Right kidney (tissue), 9 donors: ENCODE results near the gene TAS2R5.
"Not testable (repeated sequence)": the region's sequence is repeated elsewhere in the genome, so short reads cannot be mapped to it uniquely, and the experiment has no call there.

ENCODE experiments used
- DNase-seq: peaks from one replicate; pipeline ENCODE4 v3.0.0-alpha.2; 2016
- long read RNA-seq, 8 donors: transcript quantifications; one replicate each; lab custom pipeline, GENCODE V29; 2026

The TAS2R5 gene, protein sequence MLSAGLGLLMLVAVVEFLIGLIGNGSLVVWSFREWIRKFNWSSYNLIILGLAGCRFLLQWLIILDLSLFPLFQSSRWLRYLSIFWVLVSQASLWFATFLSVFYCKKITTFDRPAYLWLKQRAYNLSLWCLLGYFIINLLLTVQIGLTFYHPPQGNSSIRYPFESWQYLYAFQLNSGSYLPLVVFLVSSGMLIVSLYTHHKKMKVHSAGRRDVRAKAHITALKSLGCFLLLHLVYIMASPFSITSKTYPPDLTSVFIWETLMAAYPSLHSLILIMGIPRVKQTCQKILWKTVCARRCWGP
- long read RNA-seq, donor 1, partial matches to known transcripts = 0 of 1 reads
- long read RNA-seq, donor 1, other reads (novel, unspliced or antisense) = 0 of 1 reads
- long read RNA-seq, donor 2, partial matches to known transcripts = 0 of 1 reads
- long read RNA-seq, donor 2, other reads (novel, unspliced or antisense) = 0 of 1 reads
- long read RNA-seq, donor 3, partial matches to known transcripts = 0 of 2 reads
- long read RNA-seq, donor 3, other reads (novel, unspliced or antisense) = 0 of 2 reads
- long read RNA-seq, donor 4, transcript TAS2R5-201 (1 exons, 1,151 nt) = major isoform, 7 of 7 reads
- long read RNA-seq, donor 4, partial matches to known transcripts = 0 of 7 reads
- long read RNA-seq, donor 4, other reads (novel, unspliced or antisense) = 0 of 7 reads
- long read RNA-seq, donor 5, partial matches to known transcripts = 0 of 2 reads
- long read RNA-seq, donor 5, other reads (novel, unspliced or antisense) = 0 of 2 reads
- long read RNA-seq, donor 6, partial matches to known transcripts = 0 of 1 reads
- long read RNA-seq, donor 6, other reads (novel, unspliced or antisense) = 0 of 1 reads
- long read RNA-seq, donor 7, partial matches to known transcripts = 0 of 1 reads
- long read RNA-seq, donor 7, other reads (novel, unspliced or antisense) = 0 of 1 reads
- long read RNA-seq, donor 8 = 0 reads

DNA sequence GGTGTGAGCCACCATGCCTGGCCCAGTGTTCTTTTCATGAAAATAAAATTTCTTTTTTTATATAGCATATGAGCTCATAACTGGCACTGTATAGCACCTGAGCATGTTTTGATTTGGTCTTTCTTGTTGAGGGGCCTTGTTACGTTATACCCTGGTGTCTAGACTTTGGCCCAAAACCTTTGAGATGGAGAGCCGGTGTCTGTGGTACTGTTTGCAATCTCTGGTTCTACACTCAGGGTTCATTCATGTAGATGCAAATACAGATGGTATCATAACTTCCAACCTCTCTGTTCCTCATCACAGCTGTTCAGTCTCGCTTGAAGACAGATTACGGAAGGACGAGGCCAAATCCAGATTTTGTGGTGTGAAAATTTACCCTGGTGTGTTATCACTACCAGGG is at the start of gene TAS2R5:
TAS2R5 (plus strand) TSS at position 301 of the 400 bp plus-strand sequence. CDS start 145 bp downstream, outside the sequence.
- no peak for DNase-seq

GRCh38 chr7:141742229-141742628 is 47.8 kb upstream of the TAS2R5 start:
- DNase-seq = no peak

GRCh38 chr7:141744131-141744530 is 45.9 kb upstream of the TAS2R5 start:
- DNase-seq = no peak

DNA sequence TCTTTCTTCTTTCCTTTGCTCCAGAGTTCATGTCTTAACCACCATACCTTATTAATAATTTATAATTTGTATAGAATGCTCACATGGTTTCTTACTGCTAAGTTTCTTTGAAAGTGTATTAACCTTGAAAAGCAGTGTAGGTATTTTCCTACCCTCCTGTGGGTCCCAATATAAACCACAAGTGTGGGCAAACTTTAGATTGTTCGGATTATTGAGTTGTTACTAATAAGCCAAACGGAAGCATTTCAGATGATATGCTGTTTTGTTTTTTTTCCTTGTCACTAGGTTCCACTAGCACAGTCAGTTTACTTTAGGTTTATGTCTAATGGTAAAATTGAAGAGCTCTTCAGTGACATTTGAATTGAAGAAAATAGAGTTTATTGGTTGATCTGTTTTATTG is 41.6 kb upstream of the TAS2R5 start:
- no peak for DNase-seq

DNA sequence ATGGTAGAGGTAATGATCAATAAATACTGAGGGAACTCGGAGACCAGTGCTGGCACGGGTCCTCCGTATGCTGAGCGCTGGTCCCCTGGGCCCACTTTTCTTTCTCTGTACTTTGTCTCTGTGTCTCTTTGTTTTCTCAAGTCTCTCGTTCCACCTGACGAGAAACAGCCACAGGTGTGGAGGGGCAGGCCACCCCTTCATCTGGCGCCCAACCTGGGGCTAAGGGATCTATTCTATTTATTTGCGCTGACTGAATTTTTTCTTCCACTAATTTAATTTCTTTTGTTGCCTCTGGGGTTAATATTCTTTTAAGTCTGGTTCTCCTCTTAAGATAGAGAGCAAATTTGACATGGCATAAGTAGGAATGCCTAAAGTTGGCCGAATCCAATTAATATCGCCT is 38.1 kb upstream of the TAS2R5 start:
- not testable (repeated sequence) for DNase-seq

DNA sequence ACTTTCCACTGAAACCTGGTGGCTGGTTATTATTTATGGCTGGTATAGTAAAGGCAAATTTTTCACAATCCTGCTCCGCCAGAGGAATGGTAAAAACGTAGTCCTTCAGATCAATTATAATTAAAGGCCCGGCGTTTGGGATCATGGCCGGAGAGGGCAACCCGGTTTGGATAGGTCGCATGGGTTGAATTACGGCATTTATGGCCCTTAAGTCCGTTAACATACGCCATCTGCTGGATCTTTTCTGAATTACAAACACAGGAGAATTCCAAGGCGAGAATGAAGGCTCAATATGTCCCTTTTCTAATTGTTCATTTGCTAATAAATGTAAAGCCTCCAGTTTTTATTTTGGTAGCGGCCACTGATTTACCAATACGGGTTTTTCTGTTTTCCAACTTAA is 37.4 kb upstream of the TAS2R5 start:
- DNase-seq = no peak

DNA sequence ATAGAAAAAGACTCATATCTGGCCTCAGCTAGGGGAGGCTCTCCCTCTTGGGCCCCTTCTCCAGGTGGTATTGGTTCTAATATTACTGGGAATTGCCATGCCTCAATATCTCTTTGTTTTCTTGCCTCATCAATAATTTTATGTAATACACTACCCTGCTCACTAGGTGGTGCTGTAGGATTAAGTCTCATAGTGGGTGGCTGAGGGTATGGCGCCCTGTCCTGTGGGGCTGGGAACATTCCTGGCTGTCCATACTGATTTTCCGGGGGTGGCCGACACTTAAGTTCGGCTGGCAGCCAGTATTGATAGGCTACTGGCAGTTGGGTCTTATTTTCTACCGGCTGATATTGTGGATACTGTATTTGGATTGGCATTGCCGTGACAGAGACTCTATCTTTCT is 35.1 kb upstream of the TAS2R5 start:
- DNase-seq = no peak

- DNase-seq = no peak
Measured at GRCh38 chr7:141763797-141764196, 26.2 kb upstream of the TAS2R5 start, which contains the start of gene TAS2R3. Gene TAS2R3, plus strand, starts transcription at chr7:141764097. Its CDS starts 62 bp downstream, at chr7:141764159.

DNA sequence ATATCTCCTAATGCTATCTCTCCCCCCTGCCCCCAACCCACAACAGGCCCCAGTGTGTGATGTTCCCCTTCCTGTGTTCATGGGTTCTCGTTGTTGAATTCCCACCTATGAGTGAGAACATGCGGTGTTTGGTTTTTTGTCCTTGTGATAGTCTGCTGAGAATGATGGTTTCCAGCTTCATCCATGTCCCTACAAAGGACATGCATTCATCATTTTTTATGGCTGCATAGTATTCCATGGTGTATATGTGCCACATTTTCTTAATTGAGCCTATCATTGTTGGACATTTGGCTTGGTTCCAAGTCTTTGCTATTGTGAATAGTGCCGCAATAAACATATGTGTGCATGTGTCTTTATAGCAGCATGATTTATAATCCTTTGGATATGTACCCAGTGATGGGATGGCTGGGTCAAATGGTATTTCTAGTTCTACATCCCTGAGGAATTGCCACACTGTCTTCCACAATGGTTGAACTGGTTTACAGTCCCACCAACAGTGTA is 19.9 kb upstream of the TAS2R5 start:
- DNase-seq = not testable (repeated sequence)

DNA sequence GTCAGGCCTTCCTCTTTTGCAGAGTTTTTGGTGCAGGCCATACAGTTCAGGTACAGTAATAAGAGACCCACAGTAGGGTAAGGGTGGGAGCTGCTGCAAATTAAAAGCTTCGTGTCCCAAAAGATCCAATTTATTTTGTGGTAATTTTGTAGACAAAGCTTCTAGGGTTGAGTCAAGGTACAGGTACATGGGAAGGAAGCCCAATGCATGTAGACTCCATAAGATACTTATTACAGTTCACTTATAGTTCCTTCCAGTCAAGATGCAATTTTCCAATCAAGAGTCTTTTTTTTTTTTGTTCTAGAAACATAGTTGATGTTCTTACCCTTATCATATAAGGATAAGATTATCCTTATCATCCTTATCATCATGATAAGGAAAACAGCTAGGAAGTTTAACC is 13.6 kb upstream of the TAS2R5 start, which contains the start of gene TAS2R4:
TAS2R4 (plus strand) TSS at position 301 of the 400 bp plus-strand sequence. CDS start 1,815 bp downstream, outside the sequence.
- DNase-seq = no peak

GRCh38 chr7:141785706-141786552 is 4.1 kb upstream of the TAS2R5 start:
- peak; percentile 6 for DNase-seq

DNA sequence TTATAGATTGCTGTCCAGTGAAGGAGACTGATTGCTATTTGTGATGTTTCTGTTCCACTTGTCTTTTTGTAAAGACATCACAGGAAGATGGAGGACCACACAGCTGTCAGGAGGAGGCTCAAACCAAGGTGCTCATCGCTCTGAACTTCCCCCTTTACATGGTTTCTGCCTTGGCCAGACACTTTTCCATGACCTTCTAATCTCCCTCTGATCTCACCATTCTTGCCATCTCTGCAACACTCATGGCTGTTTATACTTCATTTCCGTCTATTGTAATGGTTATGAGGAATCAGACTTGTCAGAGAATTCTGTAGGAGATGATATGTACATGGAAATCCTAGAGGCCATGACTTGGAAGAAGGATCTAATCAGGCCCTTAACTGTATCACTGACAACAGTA is 1.7 kb upstream of the TAS2R5 start:
- DNase-seq = no peak

- DNase-seq = no peak
Measured at GRCh38 chr7:141792526-141792925, 2.5 kb downstream of the TAS2R5 start.

DNA sequence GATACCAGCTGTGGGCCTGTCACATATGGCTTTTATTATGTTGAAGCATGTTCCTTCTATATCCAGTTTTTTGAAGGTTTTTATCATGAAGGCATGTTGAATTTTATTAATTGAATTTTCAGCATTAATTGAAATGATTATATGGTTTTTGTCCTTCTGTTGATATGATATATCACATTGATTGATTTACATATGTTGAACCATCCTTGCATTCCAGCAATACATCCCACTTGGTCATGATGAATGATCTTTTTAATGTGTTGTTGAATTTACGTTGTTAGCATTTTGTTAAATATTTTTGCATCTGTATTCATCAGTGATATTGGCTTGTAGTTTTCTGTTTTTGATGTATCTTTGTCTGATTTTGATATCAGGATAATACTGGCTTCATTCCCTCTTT is 30.1 kb downstream of the TAS2R5 start:
- no peak for DNase-seq

GRCh38 chr7:141822432-141822831 is 32.4 kb downstream of the TAS2R5 start:
- DNase-seq = not testable (repeated sequence)

GRCh38 chr7:141837683-141838082 is 47.7 kb downstream of the TAS2R5 start:
- DNase-seq = no peak

- DNase-seq = no peak
Measured at GRCh38 chr7:141838581-141838980, 48.6 kb downstream of the TAS2R5 start.

DNA sequence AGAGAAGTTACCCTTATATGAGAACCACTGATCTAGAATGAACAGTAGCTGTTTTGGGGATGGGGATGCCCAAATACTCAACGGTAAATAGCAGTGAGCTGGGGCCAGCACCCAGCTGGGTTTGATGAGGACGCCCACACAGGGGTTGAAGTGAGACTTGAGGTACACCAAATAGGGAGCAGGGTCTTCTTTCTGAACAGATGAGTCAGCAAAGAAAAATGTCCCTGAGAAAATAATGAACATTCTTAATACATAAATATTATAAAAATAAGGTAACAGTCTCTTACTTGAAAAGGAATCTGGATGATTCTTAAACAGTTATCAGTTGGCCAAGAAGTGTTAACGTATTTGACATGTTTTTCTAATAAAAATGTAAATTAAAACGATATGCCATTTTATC is 49.2 kb downstream of the TAS2R5 start:
- no peak for DNase-seq

DNA sequence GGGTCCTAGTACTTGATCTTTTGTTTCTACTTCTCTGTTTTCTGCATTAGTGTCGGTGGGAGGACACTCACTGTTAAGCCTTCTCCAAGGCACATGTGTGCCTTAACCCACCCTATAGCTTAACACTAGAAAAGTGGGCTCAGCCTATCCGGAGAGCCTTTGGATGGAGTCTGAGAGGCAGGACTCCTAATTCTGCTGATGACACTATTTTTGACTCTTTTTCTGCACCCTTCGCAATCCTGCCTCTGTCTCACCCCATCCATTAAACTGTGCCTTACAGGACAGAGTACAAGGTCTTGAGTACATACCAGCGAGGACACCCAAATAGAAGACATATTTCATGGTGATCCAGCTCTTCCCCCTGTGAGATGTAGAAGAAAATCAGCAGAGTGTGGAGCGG is 50.7 kb downstream of the TAS2R5 start:
- no peak for DNase-seq
